MM.1S (cell line): Measurements from ENCODE around the gene CDX1.

ENCODE experiments used
- CTCF ChIP-seq: fragments of 300-600 bp; sonication (generic); IDR thresholded peaks from 2 replicates; pipeline ENCODE4 v1.5.1; 2016; ENCODE audit warnings: antibody characterized with exemption, low read length, mixed read lengths
- EZH2 ChIP-seq: fragments of 300-600 bp; sonication (generic); optimal IDR thresholded peaks from 2 replicates; pipeline ENCODE3; 2017; ENCODE audit warnings: low read depth, mild to moderate bottlenecking, antibody characterized with exemption, low read length, mixed read lengths
- EZH2phosphoT487 ChIP-seq: fragments of 300-600 bp; sonication (generic); IDR thresholded peaks from 2 replicates; pipeline ENCODE4 v1.6.1; 2018; ENCODE audit warnings: antibody characterized with exemption, low read length

GRCh38 chr5:150126921-150127265, 39.7 kb upstream of the CDX1 start:
- no peak for TF ChIP-seq CTCF
- TF ChIP-seq EZH2, result no peak
- TF ChIP-seq EZH2phosphoT487, result no peak
